LNCaP clone FGC (cell line): ENCODE results near the gene CTNNBL1.
A peak's percentile ranks its signal among the peaks of the same experiment; 100 is the strongest.

Experiments used
- DNase-seq: peaks from one replicate; pipeline ENCODE4 v3.0.0-alpha.2; 2011; ENCODE audit warnings: low read depth
- H3K4me3 ChIP-seq: 2 replicates; pipeline ENCODE4 v1.5.1; 2011; ENCODE audit warnings: mild to moderate bottlenecking, low read depth, low read length, control low read depth
- TF ChIP-seq, protein P1 (sequence below): IDR thresholded peaks from 2 replicates; pipeline ENCODE4 v1.5.1; 2012; ENCODE audit warnings: mild to moderate bottlenecking; ENCODE audit not compliant: control insufficient read depth, insufficient read depth; ENCODE audit errors: extremely low read depth

CTNNBL1 gene, protein sequence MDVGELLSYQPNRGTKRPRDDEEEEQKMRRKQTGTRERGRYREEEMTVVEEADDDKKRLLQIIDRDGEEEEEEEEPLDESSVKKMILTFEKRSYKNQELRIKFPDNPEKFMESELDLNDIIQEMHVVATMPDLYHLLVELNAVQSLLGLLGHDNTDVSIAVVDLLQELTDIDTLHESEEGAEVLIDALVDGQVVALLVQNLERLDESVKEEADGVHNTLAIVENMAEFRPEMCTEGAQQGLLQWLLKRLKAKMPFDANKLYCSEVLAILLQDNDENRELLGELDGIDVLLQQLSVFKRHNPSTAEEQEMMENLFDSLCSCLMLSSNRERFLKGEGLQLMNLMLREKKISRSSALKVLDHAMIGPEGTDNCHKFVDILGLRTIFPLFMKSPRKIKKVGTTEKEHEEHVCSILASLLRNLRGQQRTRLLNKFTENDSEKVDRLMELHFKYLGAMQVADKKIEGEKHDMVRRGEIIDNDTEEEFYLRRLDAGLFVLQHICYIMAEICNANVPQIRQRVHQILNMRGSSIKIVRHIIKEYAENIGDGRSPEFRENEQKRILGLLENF

DNA sequence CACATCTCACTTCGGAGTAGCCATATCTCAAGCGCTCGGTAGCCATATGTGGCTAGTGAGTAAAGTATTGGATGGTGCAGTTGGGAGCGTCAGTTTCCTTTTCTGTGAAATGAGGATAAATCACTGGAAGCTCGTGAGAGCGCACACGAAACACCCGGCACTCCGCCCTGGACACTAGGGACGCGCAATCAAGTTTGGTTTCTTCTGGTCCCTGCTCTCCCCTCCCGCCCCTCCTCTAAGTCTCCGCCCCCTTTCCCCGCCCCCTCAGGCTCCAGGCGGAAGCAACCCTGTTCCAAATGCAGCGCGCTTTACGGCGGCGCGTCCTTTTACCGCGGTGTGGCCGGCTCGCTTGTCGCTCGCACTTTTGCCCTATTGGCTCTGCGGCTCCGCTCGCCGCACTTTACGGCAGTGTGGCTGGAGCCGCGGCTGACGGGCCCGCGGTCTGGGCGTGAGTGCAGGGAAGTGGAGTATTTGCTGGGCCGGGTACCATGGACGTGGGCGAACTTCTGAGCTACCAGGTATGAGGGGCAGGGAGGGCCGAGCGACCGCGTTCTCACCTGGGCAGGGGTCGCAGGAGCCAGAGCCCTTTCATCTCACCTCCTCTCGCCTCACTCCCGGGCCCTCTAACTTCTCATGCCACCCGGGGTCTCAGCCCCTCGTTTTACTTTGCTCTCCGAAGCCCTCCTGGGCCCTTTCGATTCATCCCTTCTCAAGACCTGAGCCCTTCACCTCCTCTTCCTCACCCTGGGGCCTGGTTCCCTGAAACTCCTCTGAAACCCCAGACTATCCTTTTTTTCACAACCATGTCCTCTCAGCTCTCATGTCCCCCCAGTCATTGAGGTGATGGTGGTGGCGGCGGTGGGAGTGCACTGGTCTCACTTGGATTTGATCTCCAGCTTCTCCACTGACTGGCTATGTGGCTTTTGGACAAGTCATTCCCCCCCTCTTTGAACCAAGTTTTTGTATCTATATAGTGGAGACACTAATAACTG lies at the start of gene CTNNBL1:
Gene CTNNBL1, plus strand, starts transcription at position 396 of the 992 bp plus-strand sequence. Its CDS starts 93 bp downstream, at position 489.
- TF ChIP-seq, protein P1, sequence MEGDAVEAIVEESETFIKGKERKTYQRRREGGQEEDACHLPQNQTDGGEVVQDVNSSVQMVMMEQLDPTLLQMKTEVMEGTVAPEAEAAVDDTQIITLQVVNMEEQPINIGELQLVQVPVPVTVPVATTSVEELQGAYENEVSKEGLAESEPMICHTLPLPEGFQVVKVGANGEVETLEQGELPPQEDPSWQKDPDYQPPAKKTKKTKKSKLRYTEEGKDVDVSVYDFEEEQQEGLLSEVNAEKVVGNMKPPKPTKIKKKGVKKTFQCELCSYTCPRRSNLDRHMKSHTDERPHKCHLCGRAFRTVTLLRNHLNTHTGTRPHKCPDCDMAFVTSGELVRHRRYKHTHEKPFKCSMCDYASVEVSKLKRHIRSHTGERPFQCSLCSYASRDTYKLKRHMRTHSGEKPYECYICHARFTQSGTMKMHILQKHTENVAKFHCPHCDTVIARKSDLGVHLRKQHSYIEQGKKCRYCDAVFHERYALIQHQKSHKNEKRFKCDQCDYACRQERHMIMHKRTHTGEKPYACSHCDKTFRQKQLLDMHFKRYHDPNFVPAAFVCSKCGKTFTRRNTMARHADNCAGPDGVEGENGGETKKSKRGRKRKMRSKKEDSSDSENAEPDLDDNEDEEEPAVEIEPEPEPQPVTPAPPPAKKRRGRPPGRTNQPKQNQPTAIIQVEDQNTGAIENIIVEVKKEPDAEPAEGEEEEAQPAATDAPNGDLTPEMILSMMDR = no peak
- peak; percentile 95 for DNase-seq
- H3K4me3 ChIP-seq = peak within 1 kb of the TSS; percentile 86

DNA sequence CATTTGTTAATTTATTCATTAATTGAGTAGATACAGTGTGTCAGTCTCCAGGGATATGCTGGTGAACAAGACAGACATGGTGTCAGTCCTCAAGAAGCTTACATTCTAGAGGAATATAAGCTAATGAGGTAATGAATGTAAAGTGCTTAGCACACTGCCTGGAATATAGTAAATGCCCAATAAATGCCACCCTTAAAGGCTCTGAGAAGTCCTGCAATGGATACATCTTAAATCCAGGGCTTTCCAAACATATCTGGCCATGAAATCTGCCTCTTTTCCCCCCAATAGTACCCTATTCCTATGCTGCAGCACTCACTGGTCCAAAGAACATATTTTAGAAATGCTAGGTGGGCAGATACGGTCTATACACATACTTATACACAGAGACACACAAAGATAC lies 49.2 kb upstream of the CTNNBL1 start:
- TF ChIP-seq, protein P1 = no peak
- no peak for DNase-seq
- H3K4me3 ChIP-seq = no peak overlapping the region

DNA sequence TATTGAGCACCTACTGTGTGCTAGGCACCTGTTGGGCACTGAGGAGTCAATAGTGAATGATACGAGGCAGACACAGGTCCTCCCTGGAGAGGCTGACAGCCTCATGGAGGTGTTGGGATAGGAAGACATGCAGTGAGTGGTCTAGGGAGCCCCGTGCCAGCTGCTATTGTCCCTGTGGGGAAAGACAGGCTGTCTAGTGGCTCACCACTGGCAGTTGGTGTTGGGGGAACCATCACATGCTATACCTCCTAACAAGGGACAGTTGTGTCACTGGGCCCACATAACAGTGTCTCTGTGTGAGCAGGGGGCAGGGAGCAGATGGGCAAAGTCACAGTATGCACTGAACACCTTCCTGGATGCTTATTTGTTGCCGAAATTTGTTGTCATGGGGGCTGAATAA lies 45.9 kb upstream of the CTNNBL1 start:
- no peak for DNase-seq
- TF ChIP-seq, protein P1 = no peak
- no peak overlapping the region for H3K4me3 ChIP-seq

DNA sequence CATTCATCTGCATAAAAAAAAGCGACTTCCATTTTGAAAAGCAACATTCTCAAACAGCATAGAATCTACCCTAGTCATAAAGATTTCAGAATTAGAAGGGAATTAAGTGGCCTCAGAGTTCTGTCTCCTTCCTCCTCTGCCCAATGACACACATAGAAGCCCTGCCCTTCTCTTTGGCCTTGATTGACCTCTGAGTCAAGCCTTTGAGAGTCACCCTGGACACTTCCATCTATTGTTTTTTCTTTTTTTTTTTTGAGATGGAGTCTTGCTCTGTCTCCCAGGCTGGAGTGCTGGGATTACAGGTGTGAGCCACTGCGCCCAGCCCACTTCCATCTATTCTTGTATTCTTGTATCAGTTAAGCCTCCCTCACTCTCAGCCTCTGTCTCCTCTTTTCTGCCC lies 44.8 kb upstream of the CTNNBL1 start:
- TF ChIP-seq, protein P1 = no peak
- H3K4me3 ChIP-seq = no peak overlapping the region
- DNase-seq = no peak

DNA sequence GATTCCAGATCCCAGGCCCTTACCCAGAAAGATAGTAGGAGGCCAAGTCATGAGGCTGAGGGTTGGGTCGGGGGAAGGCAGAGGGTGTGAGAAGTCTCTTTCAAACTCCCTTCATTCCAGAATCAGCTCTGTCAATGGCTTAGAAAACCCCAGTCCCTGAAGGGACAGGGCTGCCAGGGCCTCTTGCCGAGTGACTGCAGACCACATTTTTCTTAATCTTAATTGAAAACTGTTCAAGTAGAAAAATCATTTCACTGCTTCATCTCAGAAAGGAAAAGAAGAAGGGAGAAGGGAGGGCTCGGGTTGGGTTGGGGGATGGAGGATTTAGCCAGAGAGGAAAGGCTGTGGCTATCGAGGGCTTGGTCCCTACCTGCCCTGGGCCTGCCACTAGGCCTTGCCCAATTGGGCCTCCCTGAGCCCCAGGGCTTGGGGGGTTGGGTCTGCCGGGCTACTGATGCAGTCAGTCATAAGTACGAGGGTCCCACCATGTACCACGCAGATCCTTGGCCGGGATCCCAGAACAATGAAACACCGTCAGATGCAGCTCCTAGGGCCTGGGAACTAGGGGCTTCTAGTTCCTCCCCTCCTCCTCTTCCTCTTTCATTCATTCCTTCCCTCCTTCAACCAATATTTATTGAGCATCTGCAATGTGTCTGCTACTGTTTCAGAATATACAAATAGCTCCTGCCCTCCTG lies 44.0 kb upstream of the CTNNBL1 start:
- DNase-seq = no peak
- TF ChIP-seq, protein P1 = no peak

DNA sequence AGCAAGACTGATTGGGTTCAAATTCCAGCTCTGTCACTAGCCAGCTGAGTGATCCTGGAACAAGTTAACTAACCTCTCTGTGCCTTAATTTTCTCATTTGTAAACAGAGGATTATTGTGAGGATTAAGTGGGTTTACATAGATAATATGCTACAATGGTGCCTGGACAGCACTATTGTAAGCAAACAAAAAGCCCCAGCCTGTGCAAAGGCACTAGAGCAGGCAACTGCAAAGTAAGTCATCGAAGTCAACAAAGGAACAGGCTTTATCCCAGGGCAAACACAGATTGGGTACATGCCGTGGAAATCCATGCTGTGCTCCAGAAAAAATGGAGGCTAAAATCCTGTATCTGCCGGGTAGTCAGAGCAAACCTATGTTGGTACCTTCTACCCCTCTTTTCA lies 43.2 kb upstream of the CTNNBL1 start:
- TF ChIP-seq, protein P1 = no peak
- DNase-seq = no peak
- H3K4me3 ChIP-seq = no peak overlapping the region

More for the DNA sequence above, 44.0 kb upstream of the CTNNBL1 start:
- no peak overlapping the region for H3K4me3 ChIP-seq
